Neural cell (in vitro differentiated cells): Measurements from ENCODE around the gene DSPP. TPM values are rescaled to one million over a fixed set of nuclear protein-coding genes. Genes with fewer than 3 reads are reported as not detected.

Experiments
- H2AFZ ChIP-seq: fragments of 200-600, 300-800 bp; sonication (generic), shearing (Covaris generic); 2 replicates; pipeline ENCODE4 v1.6.0; 2014; ENCODE audit warnings: low read depth, mild to moderate bottlenecking, antibody characterized with exemption, low read length, moderate library complexity
- H3F3A ChIP-seq: fragments of 200-600 bp; shearing (Covaris generic); 2 replicates; pipeline ENCODE4 v1.6.1; 2016; ENCODE audit warnings: mild to moderate bottlenecking, moderate library complexity, mixed read lengths, antibody characterized with exemption, low read length; ENCODE audit not compliant: insufficient read depth, poor library complexity, severe bottlenecking
- H3K27ac ChIP-seq: fragments of 200-600, 300-800 bp; sonication (generic), shearing (Covaris generic); 2 replicates; pipeline ENCODE4 v1.5.1; 2014; ENCODE audit warnings: mild to moderate bottlenecking, low read length, moderate library complexity
- H3K27me3 ChIP-seq: fragments of 300-800, 200-600 bp; sonication (generic), shearing (Covaris generic); 2 replicates; pipeline ENCODE4 v1.6.0; 2014; ENCODE audit warnings: mild to moderate bottlenecking, low read depth, low read length, moderate library complexity; ENCODE audit not compliant: insufficient read depth
- H3K36me3 ChIP-seq: fragments of 300-800, 200-600 bp; sonication (generic), shearing (Covaris generic); 2 replicates; pipeline ENCODE4 v1.5.1; 2014; ENCODE audit warnings: mild to moderate bottlenecking, antibody characterized with exemption, low read length, moderate library complexity; ENCODE audit not compliant: insufficient read depth
- H3K4me2 ChIP-seq: fragments of 300-800, 200-600 bp; sonication (generic), shearing (Covaris generic); 2 replicates; pipeline ENCODE4 v1.6.0; 2014; ENCODE audit warnings: mild to moderate bottlenecking, low read length
- H3K4me3 ChIP-seq: fragments of 300-800, 200-600 bp; sonication (generic), shearing (Covaris generic); 2 replicates; pipeline ENCODE4 v1.5.1; 2014; ENCODE audit warnings: mild to moderate bottlenecking, low read length, moderate library complexity
- H3K79me2 ChIP-seq: fragments of 200-600 bp; shearing (Covaris generic); replicated peaks from 2 replicates; pipeline ENCODE4 v1.6.0; 2014; ENCODE audit warnings: mild to moderate bottlenecking, low read length, moderate library complexity; ENCODE audit not compliant: insufficient read depth
- H3K9ac ChIP-seq: fragments of 300-800, 200-600 bp; sonication (generic), shearing (Covaris generic); 2 replicates; pipeline ENCODE4 v1.6.1; 2016; ENCODE audit warnings: mild to moderate bottlenecking, low read length, mixed read lengths
- H3K9me2 ChIP-seq: fragments of 200-600 bp; shearing (Covaris generic); 2 replicates; pipeline ENCODE4 v1.6.1; 2016; ENCODE audit warnings: mild to moderate bottlenecking, low read length, mixed read lengths; ENCODE audit not compliant: insufficient read depth
- H3K9me3 ChIP-seq: fragments of 200-600, 300-800 bp; sonication (generic), shearing (Covaris generic); 2 replicates; pipeline ENCODE4 v1.6.1; 2016; ENCODE audit warnings: mild to moderate bottlenecking, mixed run types, low read length, moderate library complexity, mixed read lengths
- H4K20me1 ChIP-seq: fragments of 200-600 bp; shearing (Covaris generic); 2 replicates; pipeline ENCODE4 v1.6.1; 2016; ENCODE audit warnings: mild to moderate bottlenecking, mixed run types; ENCODE audit not compliant: insufficient read depth
- EP300 ChIP-seq: fragments of 450-650 bp; conservative IDR thresholded peaks from 2 replicates; pipeline ENCODE4 v1.6.1; 2014; ENCODE audit warnings: antibody characterized with exemption, mild to moderate bottlenecking, moderate library complexity; ENCODE audit not compliant: poor library complexity, severe bottlenecking
- EZH2 ChIP-seq: fragments of 200-600, 300-800 bp; shearing (Covaris generic), sonication (generic); IDR thresholded peaks from 2 replicates; pipeline ENCODE4 v1.6.1; 2014; ENCODE audit warnings: antibody characterized with exemption, low read length, borderline replicate concordance, mild to moderate bottlenecking; ENCODE audit not compliant: insufficient read depth, poor library complexity, severe bottlenecking
- MXI1 ChIP-seq: fragments of 450-650 bp; conservative IDR thresholded peaks from 2 replicates; pipeline ENCODE4 v1.6.1; 2014; ENCODE audit warnings: antibody characterized with exemption, mild to moderate bottlenecking; ENCODE audit not compliant: poor library complexity, severe bottlenecking
- POLR2AphosphoS5 ChIP-seq: IDR thresholded peaks from 2 replicates; pipeline ENCODE4 v1.6.1; 2012
- RAD21 ChIP-seq: fragments of 450-650 bp; conservative IDR thresholded peaks from 2 replicates; pipeline ENCODE4 v1.6.1; 2014; ENCODE audit warnings: antibody characterized with exemption, mild to moderate bottlenecking, moderate library complexity
- SMC3 ChIP-seq: fragments of 450-650 bp; conservative IDR thresholded peaks from 2 replicates; pipeline ENCODE4 v1.6.1; 2014; ENCODE audit warnings: antibody characterized with exemption, mild to moderate bottlenecking, moderate library complexity; ENCODE audit not compliant: poor library complexity
- TAF1 ChIP-seq: IDR thresholded peaks from 2 replicates; pipeline ENCODE4 v1.6.1; 2012; ENCODE audit warnings: low read depth
- polyA minus RNA-seq: library from RNA; depleted of rRNA, polyadenylated mRNA; stranded (reverse); fragments of >200 nt; gene quantifications from 2 replicates; pipeline ENCODE4 v1.2.3, GENCODE V29; 2014
- polyA plus RNA-seq: library from polyadenylated mRNA; depleted of rRNA; stranded (reverse); fragments of >200 nt; gene quantifications from 2 replicates; pipeline ENCODE4 v1.2.3, GENCODE V29; 2014
- TF ChIP-seq, protein P1 (sequence below): IDR thresholded peaks from 2 replicates; pipeline ENCODE4 v1.6.1; 2012; ENCODE audit warnings: borderline replicate concordance
- TF ChIP-seq, protein P2 (sequence below): fragments of 450-650 bp; IDR thresholded peaks from 2 replicates; pipeline ENCODE4 v1.5.1; 2014; ENCODE audit warnings: antibody characterized with exemption, mild to moderate bottlenecking, moderate library complexity; ENCODE audit not compliant: poor library complexity, severe bottlenecking

DSPP gene
- not detected in 2 replicates for polyA plus RNA-seq
- polyA minus RNA-seq: 0.23 and 0.49 TPM in 2 replicates

DNA sequence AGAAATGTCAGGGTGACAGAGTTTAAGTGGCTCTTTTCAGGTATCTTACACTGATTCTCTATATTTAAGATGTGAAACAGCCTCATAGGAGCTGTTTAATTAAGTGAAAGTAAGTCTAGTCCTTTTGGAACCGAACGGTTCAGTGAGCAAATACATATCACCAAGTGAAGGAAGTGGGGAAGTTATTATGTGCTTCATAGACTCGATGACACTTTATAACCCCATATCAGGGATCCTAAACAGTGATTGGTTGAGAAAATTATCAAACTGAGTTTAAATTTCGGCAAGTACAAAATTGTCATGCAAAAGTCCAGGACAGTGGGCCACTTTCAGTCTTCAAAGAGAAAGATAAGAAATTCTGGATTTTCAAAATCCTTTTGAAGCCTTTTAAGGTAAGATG, at the start of gene DSPP:
Gene DSPP, plus strand, starts transcription at position 301 of the 400 bp plus-strand sequence. CDS start 2,380 bp downstream, outside the sequence.
- H4K20me1 ChIP-seq: no peaks in the 10 kb centered on the region
- no peaks in the 10 kb centered on the region for H3K9me3 ChIP-seq
- H3K4me3 ChIP-seq: no peak within 1 kb of the TSS
- H3K4me2 ChIP-seq: no peak within 1 kb of the TSS
- H3K27me3 ChIP-seq: no peaks in the 10 kb centered on the region
- no peaks in the 10 kb centered on the region for H3K79me2 ChIP-seq
- H3K9me2 ChIP-seq: no peaks in the 10 kb centered on the region
- H3K9ac ChIP-seq: no peak within 1 kb of the TSS
- H3K27ac ChIP-seq: no peak within 1 kb of the TSS
- TF ChIP-seq, protein P1, sequence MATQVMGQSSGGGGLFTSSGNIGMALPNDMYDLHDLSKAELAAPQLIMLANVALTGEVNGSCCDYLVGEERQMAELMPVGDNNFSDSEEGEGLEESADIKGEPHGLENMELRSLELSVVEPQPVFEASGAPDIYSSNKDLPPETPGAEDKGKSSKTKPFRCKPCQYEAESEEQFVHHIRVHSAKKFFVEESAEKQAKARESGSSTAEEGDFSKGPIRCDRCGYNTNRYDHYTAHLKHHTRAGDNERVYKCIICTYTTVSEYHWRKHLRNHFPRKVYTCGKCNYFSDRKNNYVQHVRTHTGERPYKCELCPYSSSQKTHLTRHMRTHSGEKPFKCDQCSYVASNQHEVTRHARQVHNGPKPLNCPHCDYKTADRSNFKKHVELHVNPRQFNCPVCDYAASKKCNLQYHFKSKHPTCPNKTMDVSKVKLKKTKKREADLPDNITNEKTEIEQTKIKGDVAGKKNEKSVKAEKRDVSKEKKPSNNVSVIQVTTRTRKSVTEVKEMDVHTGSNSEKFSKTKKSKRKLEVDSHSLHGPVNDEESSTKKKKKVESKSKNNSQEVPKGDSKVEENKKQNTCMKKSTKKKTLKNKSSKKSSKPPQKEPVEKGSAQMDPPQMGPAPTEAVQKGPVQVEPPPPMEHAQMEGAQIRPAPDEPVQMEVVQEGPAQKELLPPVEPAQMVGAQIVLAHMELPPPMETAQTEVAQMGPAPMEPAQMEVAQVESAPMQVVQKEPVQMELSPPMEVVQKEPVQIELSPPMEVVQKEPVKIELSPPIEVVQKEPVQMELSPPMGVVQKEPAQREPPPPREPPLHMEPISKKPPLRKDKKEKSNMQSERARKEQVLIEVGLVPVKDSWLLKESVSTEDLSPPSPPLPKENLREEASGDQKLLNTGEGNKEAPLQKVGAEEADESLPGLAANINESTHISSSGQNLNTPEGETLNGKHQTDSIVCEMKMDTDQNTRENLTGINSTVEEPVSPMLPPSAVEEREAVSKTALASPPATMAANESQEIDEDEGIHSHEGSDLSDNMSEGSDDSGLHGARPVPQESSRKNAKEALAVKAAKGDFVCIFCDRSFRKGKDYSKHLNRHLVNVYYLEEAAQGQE: no peak
- TF ChIP-seq, protein P2, sequence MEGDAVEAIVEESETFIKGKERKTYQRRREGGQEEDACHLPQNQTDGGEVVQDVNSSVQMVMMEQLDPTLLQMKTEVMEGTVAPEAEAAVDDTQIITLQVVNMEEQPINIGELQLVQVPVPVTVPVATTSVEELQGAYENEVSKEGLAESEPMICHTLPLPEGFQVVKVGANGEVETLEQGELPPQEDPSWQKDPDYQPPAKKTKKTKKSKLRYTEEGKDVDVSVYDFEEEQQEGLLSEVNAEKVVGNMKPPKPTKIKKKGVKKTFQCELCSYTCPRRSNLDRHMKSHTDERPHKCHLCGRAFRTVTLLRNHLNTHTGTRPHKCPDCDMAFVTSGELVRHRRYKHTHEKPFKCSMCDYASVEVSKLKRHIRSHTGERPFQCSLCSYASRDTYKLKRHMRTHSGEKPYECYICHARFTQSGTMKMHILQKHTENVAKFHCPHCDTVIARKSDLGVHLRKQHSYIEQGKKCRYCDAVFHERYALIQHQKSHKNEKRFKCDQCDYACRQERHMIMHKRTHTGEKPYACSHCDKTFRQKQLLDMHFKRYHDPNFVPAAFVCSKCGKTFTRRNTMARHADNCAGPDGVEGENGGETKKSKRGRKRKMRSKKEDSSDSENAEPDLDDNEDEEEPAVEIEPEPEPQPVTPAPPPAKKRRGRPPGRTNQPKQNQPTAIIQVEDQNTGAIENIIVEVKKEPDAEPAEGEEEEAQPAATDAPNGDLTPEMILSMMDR: no peak
- TF ChIP-seq EP300 (no peak), POLR2AphosphoS5 (no peak), TAF1 (no peak), MXI1 (no peak), RAD21 (no peak), EZH2 (no peak), SMC3 (no peak)
- H3F3A ChIP-seq: no peaks in the 10 kb centered on the region
- no peaks in the 10 kb centered on the region for H3K36me3 ChIP-seq
- no peak within 1 kb of the TSS for H2AFZ ChIP-seq

DNA sequence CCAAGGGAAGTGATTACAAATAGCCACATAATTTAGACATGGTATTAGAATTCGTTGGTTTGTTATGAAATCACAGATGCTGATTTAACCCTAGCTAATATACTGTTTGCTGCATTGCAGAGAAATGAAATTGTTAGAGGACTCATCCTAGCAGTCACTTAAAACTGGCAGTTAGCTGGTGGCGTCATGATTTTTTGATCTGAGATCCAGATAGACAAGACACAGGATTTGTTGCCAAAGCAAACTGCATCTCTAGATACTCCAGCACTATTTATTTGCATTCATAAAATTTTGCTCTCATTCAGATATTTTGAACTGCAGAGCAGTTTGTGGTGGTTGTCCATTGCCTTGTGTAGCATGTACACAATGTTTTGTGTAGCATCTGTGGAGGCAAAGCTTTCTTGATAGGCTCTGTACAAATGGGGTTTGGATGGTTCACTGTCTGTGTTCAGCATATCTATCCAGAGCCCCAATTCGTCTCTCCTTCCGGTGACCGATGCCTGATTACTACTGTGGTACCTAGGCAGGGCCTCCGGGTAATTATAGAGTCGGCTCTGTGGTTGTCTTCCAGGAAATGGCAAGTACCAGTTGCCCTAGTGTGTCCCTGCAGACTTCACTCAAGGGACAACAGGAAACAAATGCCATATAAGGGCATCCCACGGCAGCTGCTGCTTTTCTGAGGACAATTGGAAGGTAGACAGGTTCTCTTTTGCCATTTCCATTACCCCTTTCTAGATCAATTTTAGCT, 49.1 kb upstream of the DSPP start:
- no peaks in the 10 kb centered on the region for H3K79me2 ChIP-seq
- H3K36me3 ChIP-seq: no peaks in the 10 kb centered on the region
- no peaks in the 10 kb centered on the region for H4K20me1 ChIP-seq
- no peak overlapping the region for H3K4me2 ChIP-seq
- H3K27ac ChIP-seq: no peak overlapping the region
- no peak overlapping the region for H2AFZ ChIP-seq
- TF ChIP-seq EZH2 (no peak), RAD21 (no peak), TAF1 (no peak), SMC3 (no peak), EP300 (no peak), POLR2AphosphoS5 (no peak), MXI1 (no peak)
- TF ChIP-seq, protein P1: no peak
- no peaks in the 10 kb centered on the region for H3K9me2 ChIP-seq
- H3F3A ChIP-seq: no peaks in the 10 kb centered on the region
- no peaks in the 10 kb centered on the region for H3K9me3 ChIP-seq
- no peak overlapping the region for H3K4me3 ChIP-seq
- no peak overlapping the region for H3K9ac ChIP-seq
- no peaks in the 10 kb centered on the region for H3K27me3 ChIP-seq
